Heart right ventricle (tissue), 16 donors: ENCODE measurements around the gene VPS13D. TPM values are rescaled to one million over a fixed set of nuclear protein-coding genes. Genes with fewer than 3 reads are reported as not detected.

Source experiments
- ATAC-seq, 8 donors: fragments of 200-7000 bp; cut with Tn5 transposase; one replicate each; pipeline ENCODE4 v1.9.1; 2020; ENCODE audit warnings: mild to moderate bottlenecking in 8 of 8, moderate library complexity in 8 of 8, moderate number of reproducible peaks in 1 of 8
- DNase-seq, 2 donors: peaks; one replicate each; pipeline ENCODE4 v3.0.0-alpha.2; 2020
- H3K27ac ChIP-seq, 10 donors: fragments of 200-600 bp; sonication (generic) in 2 of 10; one replicate each; pipeline versions ENCODE4 v1.5.0 to v1.8.0; 2020 to 2022; ENCODE audit warnings: mild to moderate bottlenecking in 3 of 10
- H3K27me3 ChIP-seq, 7 donors: fragments of 200-600 bp; one replicate each; pipeline ENCODE4 v1.8.0; 2021 to 2022; ENCODE audit warnings: mild to moderate bottlenecking in 2 of 7
- H3K36me3 ChIP-seq, 9 donors: fragments of 200-600 bp; sonication (generic) in 1 of 9; one replicate each; pipeline versions ENCODE4 v1.5.0 to v1.8.0; 2020 to 2022; ENCODE audit warnings: mild to moderate bottlenecking in 2 of 9
- H3K4me1 ChIP-seq, 9 donors: fragments of 200-600 bp; sonication (generic) in 1 of 9; one replicate each; pipeline versions ENCODE4 v1.5.0 to v1.8.0; 2020 to 2022; ENCODE audit warnings: mild to moderate bottlenecking in 4 of 9
- H3K4me3 ChIP-seq, 10 donors: fragments of 200-600 bp; sonication (generic) in 2 of 10; one replicate each; pipeline versions ENCODE4 v1.5.0 to v1.8.0; 2020 to 2022; ENCODE audit warnings: mild to moderate bottlenecking in 7 of 10, moderate library complexity in 2 of 10
- H3K9me3 ChIP-seq, 11 donors: fragments of 200-600 bp in 10 of 11; sonication (generic) in 2 of 11; one replicate each; pipeline versions ENCODE4 v1.5.0 to v1.8.0; 2013 to 2022; ENCODE audit warnings: mild to moderate bottlenecking in 2 of 11, control low read depth in 1 of 11, moderate library complexity in 1 of 11
- WGBS, 2 donors: extraction: QIAGEN DNeasy Blood & Tissue Kit; methylation state at CpG; one replicate each; pipeline ENCODE4 v1.1.7; 2013; ENCODE audit warnings: inconsistent platforms in 1 of 2; 5-methylcytosine and 5-hydroxymethylcytosine counted together
- intact Hi-C, 10 donors: fragments of 100-400 bp; cut with DNase I; formaldehyde crosslinking; loops; one replicate each; pipeline versions ENCODE4 v1.11.1 to v1.14.2; 2022
- polyA plus RNA-seq, 2 donors: library from polyadenylated mRNA; stranded (reverse); fragments of 200-250 nt; gene quantifications; one replicate each; pipeline ENCODE4 v1.2.3, GENCODE V29; 2013
- total RNA-seq, 10 donors: library from RNA; stranded (reverse); fragmentation: NEBNext Ultra II Directional in 3 of 10; extraction: Animal tissue kit (Norgen Biotek cat#: 25700) in 3 of 10; gene quantifications; one replicate each; pipeline versions ENCODE4 v1.2.1 to v1.2.4, GENCODE V29; 2021 to 2023
- TF ChIP-seq, protein P1 (sequence below), 9 donors: fragments of 200-600 bp; sonication (generic) in 2 of 9; IDR thresholded peaks; one replicate each; pipeline versions ENCODE4 v1.5.0 to v1.8.0; 2021 to 2022; ENCODE audit warnings: antibody characterized with exemption in 9 of 9, mild to moderate bottlenecking in 5 of 9, moderate library complexity in 1 of 9
- donor health status: Arrhythmogenic right ventricular cardiomyopathy.
- donor health status: ischemic (EF 13 %, LVEDD 7.1; RV severe dilation, severe dysfunction).
- donor health status: healthy with polysubstance abuse.
- donor health status: DM: no; HTN: yes; CAD: no.
- donor health status: DM: no; HTN: no; CAD: no.
- donor health status: ischemic (EF 25% LVEDD 6.9; RV normal size, moderate dysfunction).
- donor health status: ischemic (EF 25% LVEDD 5.7; RV mildly dilated, moderate dysfunction).
- donor health status: healthy.
- donor health status: DM: yes; HTN: yes; CAD: no.
- donor health status: Ischemic cardiomyopathy.
- donor health status: ischemic (EF 35%, LVEDD 5.7; RV mildly dilated, moderate dysfunction).
- donor health status: nonischemic (EF 11% LVEDD 7.7; RV severe dilation, severe dysfunction).
- donor health status: DM: yes; HTN: yes; CAD: no.
- donor health status: PGD.
- donor health status: ischemic (EF 29% LVEDD 5.4; RV normal size, mild dysfunction).
- donor health status: nonischemic (EF 23%, LVEDD 6.1; RV moderate dilation, normal function).

The VPS13D gene
- total and polyA plus RNA-seq, 12 donors: 36.9 to 161 (median 83.3) TPM

DNA sequence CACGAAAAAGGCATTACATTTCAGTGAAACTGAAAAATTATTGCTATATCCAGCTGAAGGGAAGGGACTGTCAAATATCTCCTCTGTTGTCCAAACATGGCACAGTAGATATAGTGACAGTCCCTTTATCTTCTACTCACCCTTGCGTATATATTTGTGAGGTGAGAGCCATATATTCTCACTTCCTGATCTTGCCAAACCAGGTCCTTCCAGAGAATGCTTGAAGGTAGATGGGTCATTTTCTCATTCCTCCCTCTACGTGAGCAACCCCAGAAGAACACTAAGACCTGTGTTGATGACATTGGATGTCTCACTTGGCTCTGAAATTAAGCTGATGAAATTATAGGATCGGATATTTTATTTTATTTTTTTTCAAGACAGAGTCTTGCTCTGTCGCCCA, 237.0 kb downstream of the VPS13D start:
- no peak overlapping the region for H3K4me3 ChIP-seq
- WGBS, 2 donors: 93 to 94% methylated on average over 5 of the region's 5 CpGs
- no peak overlapping the region for H3K27ac ChIP-seq

DNA sequence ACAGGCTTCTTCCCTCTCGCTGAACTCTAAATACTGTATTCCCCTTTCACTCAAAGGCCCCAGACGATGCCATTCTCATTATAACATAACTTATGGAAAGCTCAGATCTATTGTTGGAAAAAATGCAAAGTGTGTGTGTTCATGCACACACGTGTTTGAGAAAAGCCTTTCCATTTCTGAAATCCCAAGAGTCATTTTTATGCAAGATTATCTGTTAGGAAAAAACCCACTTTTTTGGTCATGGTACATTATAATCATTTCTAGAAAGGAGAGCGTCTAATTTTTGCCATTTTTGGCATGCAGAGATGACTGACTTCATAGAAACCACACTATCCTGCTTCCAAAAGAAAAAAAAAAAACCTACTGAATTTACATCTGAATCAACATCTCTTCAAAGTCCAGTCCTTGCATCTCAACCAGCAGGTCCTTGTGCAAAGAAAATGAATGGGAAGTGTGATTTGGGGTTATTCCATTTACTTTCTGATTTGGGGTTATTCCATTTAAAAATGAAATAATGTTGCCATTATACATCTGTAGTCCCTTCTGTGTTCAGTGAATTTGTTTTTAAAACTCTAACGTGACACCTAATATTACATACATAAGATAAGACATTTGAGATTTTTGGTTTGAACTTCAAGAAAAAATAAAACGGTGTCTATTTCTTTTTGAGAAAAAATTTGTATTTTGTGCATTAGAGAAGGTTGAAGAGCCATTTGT, 237.9 kb downstream of the VPS13D start:
- TF ChIP-seq, protein P1, sequence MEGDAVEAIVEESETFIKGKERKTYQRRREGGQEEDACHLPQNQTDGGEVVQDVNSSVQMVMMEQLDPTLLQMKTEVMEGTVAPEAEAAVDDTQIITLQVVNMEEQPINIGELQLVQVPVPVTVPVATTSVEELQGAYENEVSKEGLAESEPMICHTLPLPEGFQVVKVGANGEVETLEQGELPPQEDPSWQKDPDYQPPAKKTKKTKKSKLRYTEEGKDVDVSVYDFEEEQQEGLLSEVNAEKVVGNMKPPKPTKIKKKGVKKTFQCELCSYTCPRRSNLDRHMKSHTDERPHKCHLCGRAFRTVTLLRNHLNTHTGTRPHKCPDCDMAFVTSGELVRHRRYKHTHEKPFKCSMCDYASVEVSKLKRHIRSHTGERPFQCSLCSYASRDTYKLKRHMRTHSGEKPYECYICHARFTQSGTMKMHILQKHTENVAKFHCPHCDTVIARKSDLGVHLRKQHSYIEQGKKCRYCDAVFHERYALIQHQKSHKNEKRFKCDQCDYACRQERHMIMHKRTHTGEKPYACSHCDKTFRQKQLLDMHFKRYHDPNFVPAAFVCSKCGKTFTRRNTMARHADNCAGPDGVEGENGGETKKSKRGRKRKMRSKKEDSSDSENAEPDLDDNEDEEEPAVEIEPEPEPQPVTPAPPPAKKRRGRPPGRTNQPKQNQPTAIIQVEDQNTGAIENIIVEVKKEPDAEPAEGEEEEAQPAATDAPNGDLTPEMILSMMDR (IDR thresholded peaks at IDR 0.05): no peak
- Histone ChIP-seq H3K9me3 (no peaks in the 10 kb centered on the region), H3K4me3 (no peak overlapping the region), H3K36me3 (peaks cover 0 to 61% (median 0%) of the 10 kb centered on the region in 9 donors), H3K27me3 (no peaks in the 10 kb centered on the region), H3K27ac (peak overlapping the region in 1 of 10 donors; percentile 8), H3K4me1 (peaks cover 3 to 66% (median 53%) of the 10 kb centered on the region in 9 donors)
- intact Hi-C loops: no loop called here
- DNase-seq (no peak), ATAC-seq (no peak)
- 89 to 91% methylated on average over 6 of the region's 6 CpGs for WGBS, 2 donors

More for the DNA sequence above, 237.0 kb downstream of the VPS13D start:
- DNase-seq (no peak), ATAC-seq (no peak)
- intact Hi-C loops: no loop called here
- Histone ChIP-seq H3K27me3 (no peaks in the 10 kb centered on the region), H3K9me3 (no peaks in the 10 kb centered on the region), H3K4me1 (peaks cover 10 to 66% (median 53%) of the 10 kb centered on the region in 9 donors), H3K36me3 (peaks cover 0 to 70% (median 0%) of the 10 kb centered on the region in 9 donors)
- TF ChIP-seq, protein P1 (IDR thresholded peaks at IDR 0.05): no peak

DNA sequence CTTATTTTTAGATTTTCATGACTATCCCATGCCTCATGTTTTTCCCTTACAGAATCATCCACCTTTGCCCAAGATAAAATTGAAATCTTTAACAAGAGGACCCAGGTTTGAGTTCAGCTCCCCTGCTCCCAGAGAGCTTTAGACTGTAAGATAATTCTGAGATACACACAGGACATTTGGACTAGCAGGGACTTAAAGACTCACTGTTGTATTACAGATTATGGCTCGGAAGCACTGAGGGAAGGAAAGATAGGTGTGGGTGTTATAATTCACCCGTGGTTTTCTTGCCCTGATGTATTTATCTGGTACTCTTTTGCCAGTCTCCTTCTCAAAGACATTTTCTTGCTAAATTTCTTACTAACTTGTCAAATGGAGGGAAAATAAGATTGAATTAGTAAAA, 238.5 kb downstream of the VPS13D start:
- Histone ChIP-seq H3K36me3 (peaks cover 0 to 55% (median 0%) of the 10 kb centered on the region in 9 donors), H3K4me1 (peaks cover 3 to 66% (median 53%) of the 10 kb centered on the region in 9 donors), H3K9me3 (no peaks in the 10 kb centered on the region), H3K27ac (no peak overlapping the region), H3K27me3 (no peaks in the 10 kb centered on the region), H3K4me3 (no peak overlapping the region)
- DNase-seq: no peak
- WGBS, 2 donors: 88 to 91% methylated on average over 2 of the region's 2 CpGs
- TF ChIP-seq, protein P1 (IDR thresholded peaks at IDR 0.05): no peak
- no peak for ATAC-seq
- intact Hi-C loops: no loop called here

DNA sequence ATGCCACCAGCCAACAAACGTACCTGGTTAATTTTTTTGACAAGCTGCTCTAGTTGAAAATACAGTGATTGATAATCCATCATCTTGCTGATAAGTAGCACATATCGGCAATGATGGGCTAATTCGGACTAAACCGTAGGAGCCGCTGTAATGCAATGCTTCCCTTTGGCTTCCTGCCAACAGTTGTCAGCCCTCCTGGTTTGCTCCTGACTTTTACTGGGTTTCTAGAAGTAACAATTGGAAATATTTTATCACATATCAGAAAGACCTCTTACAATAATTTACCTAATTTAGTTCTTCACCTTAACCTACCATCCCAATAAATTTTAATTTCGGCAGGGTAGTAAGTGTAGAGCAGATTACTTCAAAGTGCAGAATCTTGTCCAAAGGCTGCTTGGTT, 239.7 kb downstream of the VPS13D start:
- peaks cover 0 to 43% (median 0%) of the 10 kb centered on the region in 9 donors for H3K36me3 ChIP-seq
- H3K4me3 ChIP-seq: no peak overlapping the region
- no peaks in the 10 kb centered on the region for H3K27me3 ChIP-seq
- no peak for DNase-seq
- peak overlapping the region in 1 of 10 donors; percentile 24 for H3K27ac ChIP-seq
- ATAC-seq: no peak
- TF ChIP-seq, protein P1 (IDR thresholded peaks at IDR 0.05): no peak
- peaks cover 3 to 66% (median 55%) of the 10 kb centered on the region in 9 donors for H3K4me1 ChIP-seq
- 40 to 57% methylated on average over 6 of the region's 6 CpGs for WGBS, 2 donors
- intact Hi-C loops: no loop called here
- no peaks in the 10 kb centered on the region for H3K9me3 ChIP-seq
